Liver (tissue), 3 donors: Measurements from ENCODE around the gene BCL2L11.

ENCODE experiments used
- CTCF ChIP-seq: fragments of 150-350 bp; IDR thresholded peaks from 2 replicates; pipeline ENCODE4 v1.5.1; 2017; ENCODE audit warnings: improper control_type of control experiment, low read depth, low read length; ENCODE audit not compliant: missing input control
- FOXA1 ChIP-seq: IDR thresholded peaks from 2 replicates; pipeline ENCODE4 v1.6.1; 2016; ENCODE audit warnings: antibody characterized with exemption
- MAX ChIP-seq: IDR thresholded peaks from 2 replicates; pipeline ENCODE4 v1.6.1; 2016; ENCODE audit warnings: antibody characterized with exemption
- RXRA ChIP-seq, 2 donors: IDR thresholded peaks; 2 replicates each; pipeline ENCODE4 v1.6.1; 2017 to 2018; ENCODE audit warnings: antibody characterized with exemption in 2 of 2, mild to moderate bottlenecking in 1 of 2
- TAF1 ChIP-seq: conservative IDR thresholded peaks from 2 replicates; pipeline ENCODE4 v1.6.1; 2016; ENCODE audit warnings: antibody characterized with exemption, mild to moderate bottlenecking
- YY1 ChIP-seq: IDR thresholded peaks from 2 replicates; pipeline ENCODE4 v1.6.1; 2016; ENCODE audit warnings: antibody characterized with exemption, mild to moderate bottlenecking
- TF ChIP-seq, protein P1 (sequence below): IDR thresholded peaks from 2 replicates; pipeline ENCODE4 v1.6.1; 2016; ENCODE audit warnings: antibody characterized with exemption, mild to moderate bottlenecking
- TF ChIP-seq, protein P2 (sequence below): IDR thresholded peaks from 2 replicates; pipeline ENCODE4 v1.6.1; 2016; ENCODE audit warnings: antibody characterized with exemption
- donor health status: healthy.
- donor health status: healthy.

- no peak for TF ChIP-seq CTCF
- no peak for TF ChIP-seq TAF1
- no peak for TF ChIP-seq YY1
- TF ChIP-seq, protein P1, sequence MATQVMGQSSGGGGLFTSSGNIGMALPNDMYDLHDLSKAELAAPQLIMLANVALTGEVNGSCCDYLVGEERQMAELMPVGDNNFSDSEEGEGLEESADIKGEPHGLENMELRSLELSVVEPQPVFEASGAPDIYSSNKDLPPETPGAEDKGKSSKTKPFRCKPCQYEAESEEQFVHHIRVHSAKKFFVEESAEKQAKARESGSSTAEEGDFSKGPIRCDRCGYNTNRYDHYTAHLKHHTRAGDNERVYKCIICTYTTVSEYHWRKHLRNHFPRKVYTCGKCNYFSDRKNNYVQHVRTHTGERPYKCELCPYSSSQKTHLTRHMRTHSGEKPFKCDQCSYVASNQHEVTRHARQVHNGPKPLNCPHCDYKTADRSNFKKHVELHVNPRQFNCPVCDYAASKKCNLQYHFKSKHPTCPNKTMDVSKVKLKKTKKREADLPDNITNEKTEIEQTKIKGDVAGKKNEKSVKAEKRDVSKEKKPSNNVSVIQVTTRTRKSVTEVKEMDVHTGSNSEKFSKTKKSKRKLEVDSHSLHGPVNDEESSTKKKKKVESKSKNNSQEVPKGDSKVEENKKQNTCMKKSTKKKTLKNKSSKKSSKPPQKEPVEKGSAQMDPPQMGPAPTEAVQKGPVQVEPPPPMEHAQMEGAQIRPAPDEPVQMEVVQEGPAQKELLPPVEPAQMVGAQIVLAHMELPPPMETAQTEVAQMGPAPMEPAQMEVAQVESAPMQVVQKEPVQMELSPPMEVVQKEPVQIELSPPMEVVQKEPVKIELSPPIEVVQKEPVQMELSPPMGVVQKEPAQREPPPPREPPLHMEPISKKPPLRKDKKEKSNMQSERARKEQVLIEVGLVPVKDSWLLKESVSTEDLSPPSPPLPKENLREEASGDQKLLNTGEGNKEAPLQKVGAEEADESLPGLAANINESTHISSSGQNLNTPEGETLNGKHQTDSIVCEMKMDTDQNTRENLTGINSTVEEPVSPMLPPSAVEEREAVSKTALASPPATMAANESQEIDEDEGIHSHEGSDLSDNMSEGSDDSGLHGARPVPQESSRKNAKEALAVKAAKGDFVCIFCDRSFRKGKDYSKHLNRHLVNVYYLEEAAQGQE, result no peak
- no peak for TF ChIP-seq MAX
- TF ChIP-seq, protein P2, sequence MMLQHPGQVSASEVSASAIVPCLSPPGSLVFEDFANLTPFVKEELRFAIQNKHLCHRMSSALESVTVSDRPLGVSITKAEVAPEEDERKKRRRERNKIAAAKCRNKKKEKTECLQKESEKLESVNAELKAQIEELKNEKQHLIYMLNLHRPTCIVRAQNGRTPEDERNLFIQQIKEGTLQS, result no peak
- no peak for TF ChIP-seq FOXA1
- no peak for TF ChIP-seq RXRA (IDR thresholded peaks at IDR 0.05)
Observed at GRCh38 chr2:111108745-111109271, 11.9 kb upstream of the BCL2L11 start.
